Erythroblast (primary cell): ENCODE measurements around the gene MARCHF4.

Source experiments
- GATA1 ChIP-seq: IDR thresholded peaks from 2 replicates; pipeline ENCODE4 v1.6.1; 2011; ENCODE audit warnings: low read depth, mild to moderate bottlenecking, control low read depth, low read length, moderate library complexity
- POLR2A ChIP-seq: IDR thresholded peaks from 2 replicates; pipeline ENCODE4 v1.6.1; 2011; ENCODE audit warnings: mild to moderate bottlenecking, low read length

- TF ChIP-seq POLR2A (no peak), GATA1 (no peak)
These were observed 32.0 kb downstream of the MARCHF4 start for GRCh38 chr2:216340280-216340631.
